Gastroesophageal sphincter (tissue), 3 donors: ENCODE results near the gene BRD1.

ENCODE experiments used
- EP300 ChIP-seq: sonication (generic); formaldehyde crosslinking; IDR thresholded peaks from one replicate; pipeline ENCODE4 v1.6.1; 2017; ENCODE audit warnings: antibody characterized with exemption, mild to moderate bottlenecking
- POLR2A ChIP-seq, 2 donors: fragments of 450-650 bp; IDR thresholded peaks; one replicate each; pipeline ENCODE4 v1.6.1; 2017; ENCODE audit warnings: antibody characterized with exemption in 2 of 2, mild to moderate bottlenecking in 2 of 2, moderate library complexity in 1 of 2
- POLR2AphosphoS5 ChIP-seq: sonication (generic); formaldehyde crosslinking; IDR thresholded peaks from one replicate; pipeline ENCODE4 v1.6.1; 2017; ENCODE audit warnings: antibody characterized with exemption
- TF ChIP-seq, protein P1 (sequence below), 4 experiments: fragments of 200-600 bp in 2 of 4; fragments of 450-650 bp in 2 of 4; sonication (generic) in 1 of 4; IDR thresholded peaks; one replicate each; pipeline ENCODE4 v1.5.1; 2017 to 2019; ENCODE audit warnings: antibody characterized with exemption in 4 of 4, mild to moderate bottlenecking in 2 of 4, moderate library complexity in 2 of 4

DNA sequence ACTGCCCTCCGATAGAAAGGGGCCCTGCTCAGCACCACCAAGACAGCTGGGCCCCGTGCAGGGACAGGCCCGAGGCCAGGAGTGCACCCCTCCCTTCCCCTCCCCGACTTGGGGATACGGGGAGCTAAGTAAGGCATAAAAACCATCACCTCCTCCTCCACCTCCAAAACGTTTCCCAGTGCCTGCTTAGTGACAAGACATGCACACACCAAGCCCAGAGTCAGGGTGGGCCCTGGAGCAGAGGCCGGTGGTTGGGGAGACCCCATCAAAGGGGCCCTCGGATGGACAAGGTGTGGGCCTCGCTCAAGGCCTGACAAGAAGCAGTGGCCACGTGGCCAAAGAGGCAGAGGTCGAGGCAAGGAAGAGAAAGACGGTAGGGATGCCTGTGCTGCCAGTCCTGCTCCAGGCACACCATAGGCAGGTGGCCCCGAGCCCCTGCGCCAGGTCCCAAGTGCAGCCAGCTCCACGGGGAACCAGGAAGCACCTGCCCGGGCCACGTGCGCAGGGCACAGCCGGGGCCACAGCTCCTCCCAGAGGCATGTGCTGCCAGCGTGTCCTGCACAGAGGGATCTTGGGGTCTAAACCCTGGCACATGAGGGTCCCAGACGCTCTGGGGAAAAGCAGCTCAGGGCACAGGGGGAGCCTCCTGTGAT, 53.0 kb downstream of the BRD1 start:
- no peak for TF ChIP-seq EP300
- no peak for TF ChIP-seq POLR2A (IDR thresholded peaks at IDR 0.05)
- TF ChIP-seq, protein P1, sequence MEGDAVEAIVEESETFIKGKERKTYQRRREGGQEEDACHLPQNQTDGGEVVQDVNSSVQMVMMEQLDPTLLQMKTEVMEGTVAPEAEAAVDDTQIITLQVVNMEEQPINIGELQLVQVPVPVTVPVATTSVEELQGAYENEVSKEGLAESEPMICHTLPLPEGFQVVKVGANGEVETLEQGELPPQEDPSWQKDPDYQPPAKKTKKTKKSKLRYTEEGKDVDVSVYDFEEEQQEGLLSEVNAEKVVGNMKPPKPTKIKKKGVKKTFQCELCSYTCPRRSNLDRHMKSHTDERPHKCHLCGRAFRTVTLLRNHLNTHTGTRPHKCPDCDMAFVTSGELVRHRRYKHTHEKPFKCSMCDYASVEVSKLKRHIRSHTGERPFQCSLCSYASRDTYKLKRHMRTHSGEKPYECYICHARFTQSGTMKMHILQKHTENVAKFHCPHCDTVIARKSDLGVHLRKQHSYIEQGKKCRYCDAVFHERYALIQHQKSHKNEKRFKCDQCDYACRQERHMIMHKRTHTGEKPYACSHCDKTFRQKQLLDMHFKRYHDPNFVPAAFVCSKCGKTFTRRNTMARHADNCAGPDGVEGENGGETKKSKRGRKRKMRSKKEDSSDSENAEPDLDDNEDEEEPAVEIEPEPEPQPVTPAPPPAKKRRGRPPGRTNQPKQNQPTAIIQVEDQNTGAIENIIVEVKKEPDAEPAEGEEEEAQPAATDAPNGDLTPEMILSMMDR (IDR thresholded peaks at IDR 0.05): no peak
- TF ChIP-seq POLR2AphosphoS5: no peak
